Erythroblast (primary cell): ENCODE measurements around the gene AJM1.
A peak's percentile ranks its signal among the peaks of the same experiment; 100 is the strongest.
"Not testable (repeated sequence)": the region's sequence is repeated elsewhere in the genome, so short reads cannot be mapped to it uniquely, and the experiment has no call there.

Source experiments
- DNase-seq, 2 experiments: peaks; one replicate each; lab custom pipeline; 2025; lab: John Stamatoyannopoulos, UW
- GATA1 ChIP-seq: IDR thresholded peaks from 2 replicates; pipeline ENCODE4 v1.6.1; 2011; ENCODE audit warnings: low read depth, mild to moderate bottlenecking, control low read depth, low read length, moderate library complexity
- POLR2A ChIP-seq: IDR thresholded peaks from 2 replicates; pipeline ENCODE4 v1.6.1; 2011; ENCODE audit warnings: mild to moderate bottlenecking, low read length

The AJM1 gene

DNA sequence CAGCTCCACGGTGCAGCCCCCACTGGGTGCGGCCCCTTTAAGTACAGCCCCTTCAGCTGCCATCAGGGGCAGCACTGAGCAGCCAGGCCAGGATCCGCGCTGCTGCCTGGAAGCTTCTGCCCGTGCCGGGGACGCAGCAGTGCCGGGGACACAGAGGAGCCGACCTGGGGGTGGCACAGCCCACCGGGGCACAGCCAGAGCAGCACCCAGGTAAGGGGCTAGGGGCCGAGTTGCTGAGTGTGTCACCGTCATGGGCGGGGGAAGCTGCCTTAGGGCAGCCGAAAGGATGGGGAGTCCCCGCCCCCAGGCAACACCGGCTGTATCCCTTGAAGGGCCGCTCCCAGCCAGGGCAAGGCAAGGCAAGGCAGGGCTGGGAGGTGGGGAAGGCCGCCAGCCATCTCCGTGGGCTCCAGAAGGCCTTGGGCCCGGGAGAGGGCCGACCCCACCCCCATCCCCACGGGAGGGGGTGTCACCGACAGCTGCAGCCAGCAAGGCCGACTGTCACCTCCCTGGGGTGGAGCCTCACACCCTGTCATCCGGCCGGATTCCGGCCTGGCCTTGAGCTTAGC is at the start of gene AJM1:
TSS of gene AJM1 (plus strand) at position 99 of the 569 bp plus-strand sequence. CDS start 1,937 bp downstream, outside the sequence.
- DNase-seq, result peak; percentile 82 to 89

DNA sequence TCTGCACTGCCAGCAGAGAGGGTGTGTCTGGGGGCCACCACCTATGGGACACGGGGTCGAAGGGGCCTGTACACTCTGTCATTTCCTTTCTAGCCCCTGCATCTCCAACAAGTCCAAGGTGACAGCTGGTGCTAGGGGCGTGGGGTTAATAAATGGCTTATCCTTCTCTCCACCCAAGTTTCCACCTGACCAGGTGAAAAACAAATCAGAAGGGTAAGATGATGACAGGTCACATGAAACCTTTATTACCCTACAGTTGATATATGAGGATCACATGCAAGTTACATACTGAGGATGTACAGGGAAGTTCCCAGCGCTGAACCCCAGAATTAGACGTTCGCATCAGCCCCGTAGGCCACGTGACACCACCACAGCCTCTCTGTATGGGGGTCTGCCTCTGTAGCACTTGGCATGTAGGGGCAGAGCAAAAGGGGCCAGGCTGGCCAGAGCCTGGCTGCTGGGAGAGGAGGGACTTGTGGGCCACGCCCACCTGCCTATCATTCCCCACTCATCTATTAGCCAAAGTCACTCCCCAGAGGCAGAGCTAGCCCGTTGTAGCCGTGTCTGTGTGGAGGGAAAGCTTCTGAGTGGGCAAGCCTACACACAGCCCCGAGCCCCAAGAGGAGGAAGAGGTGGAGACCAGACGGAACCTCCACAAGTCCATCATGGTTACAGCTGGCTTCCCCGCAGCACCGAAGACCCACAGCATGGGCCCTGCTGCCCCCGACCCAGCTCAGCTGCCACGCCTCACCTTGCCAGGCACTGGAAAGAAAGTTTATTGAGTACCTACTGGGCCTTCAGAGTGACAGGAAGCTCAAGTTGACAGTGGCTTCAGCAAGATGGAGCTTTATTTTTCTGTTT is 49.0 kb upstream of the AJM1 start:
- TF ChIP-seq POLR2A (no peak), GATA1 (no peak)
- peak; percentile 81 for DNase-seq

DNA sequence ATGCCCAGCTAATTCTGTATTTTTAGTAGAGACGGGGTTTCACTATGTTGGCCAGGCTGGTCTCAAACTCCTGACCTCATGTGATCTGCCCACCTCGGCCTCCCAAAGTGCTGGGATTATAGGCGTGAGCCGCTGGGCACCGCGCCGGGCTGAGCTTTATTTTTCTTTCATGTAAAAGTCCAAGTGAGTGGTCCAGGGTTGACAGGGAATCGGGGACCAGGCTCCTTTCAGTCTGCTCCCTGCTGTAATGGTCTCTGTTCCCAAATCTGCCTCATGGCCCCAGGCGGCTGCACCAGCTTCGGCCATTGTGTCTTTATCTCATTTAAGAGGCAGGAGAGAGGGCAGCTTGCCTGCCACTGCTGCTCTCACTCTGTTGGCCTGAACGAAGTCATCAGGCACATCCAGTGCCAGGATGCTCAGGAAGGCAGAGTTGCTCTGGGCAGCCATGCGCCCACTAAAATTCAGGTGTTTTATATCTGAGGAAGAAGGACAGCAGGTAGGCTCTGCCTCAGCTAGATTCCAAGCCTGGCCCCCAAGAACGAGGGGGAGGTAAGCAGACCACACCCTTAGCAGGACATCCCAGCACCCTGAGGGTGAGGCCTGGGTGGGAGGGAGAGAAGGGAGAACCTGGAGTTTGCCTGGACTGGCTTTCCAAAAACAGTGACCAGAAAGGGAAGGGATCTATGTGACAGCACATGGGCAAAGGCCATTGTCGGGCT is 47.8 kb upstream of the AJM1 start:
- no peak for TF ChIP-seq POLR2A
- no peak for TF ChIP-seq GATA1
- DNase-seq, result no peak

DNA sequence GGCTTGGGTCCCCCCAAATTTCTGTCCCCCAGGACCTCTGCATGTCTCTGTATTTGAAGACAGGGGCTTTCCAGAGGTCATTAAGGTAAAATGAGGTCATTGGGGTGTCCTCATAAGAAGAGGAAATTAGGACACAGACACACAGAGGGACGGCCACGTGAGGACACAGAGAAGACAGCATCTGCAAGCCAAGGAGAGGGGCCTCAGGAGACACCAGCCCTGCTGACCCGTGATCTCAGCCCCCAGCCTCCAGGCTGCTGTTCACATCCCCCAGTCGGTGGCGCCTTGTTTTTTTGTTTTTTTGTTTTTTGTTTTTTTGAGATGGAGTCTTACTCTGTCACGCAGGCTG is 47.3 kb upstream of the AJM1 start:
- no peak for DNase-seq
- no peak for TF ChIP-seq POLR2A
- TF ChIP-seq GATA1, result no peak

DNA sequence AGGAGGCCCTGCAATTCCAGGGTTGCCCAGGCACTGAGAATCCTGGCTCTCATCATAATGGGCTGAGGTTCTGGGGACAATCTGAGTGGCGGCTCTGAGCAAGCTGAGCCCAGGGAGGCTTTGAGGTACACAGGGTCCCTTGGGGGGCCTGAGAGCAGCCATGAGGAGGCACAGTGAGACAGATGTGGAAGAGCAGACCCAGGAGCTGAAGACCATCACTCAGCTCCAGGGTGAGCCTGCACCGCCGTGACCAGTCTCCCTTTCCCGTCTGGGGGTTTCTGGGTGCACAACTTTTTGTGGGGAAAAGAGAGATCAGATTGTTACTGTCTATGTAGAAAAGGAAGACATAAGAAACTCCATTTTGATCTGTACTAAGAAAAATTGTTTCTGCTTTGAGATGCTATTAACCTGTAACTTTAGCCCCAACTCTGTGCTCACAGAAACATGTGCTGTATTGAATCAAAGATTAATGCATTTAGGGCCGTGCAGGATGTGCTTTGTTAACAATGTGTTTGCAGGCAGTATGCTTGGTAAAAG is 46.0 kb upstream of the AJM1 start, which contains the start of gene CCDC183:
TSS of gene CCDC183 (plus strand) at position 101 of the 537 bp plus-strand sequence. CDS start at position 161, 60 bp downstream.
- DNase-seq, result no peak
- no peak for TF ChIP-seq GATA1

DNA sequence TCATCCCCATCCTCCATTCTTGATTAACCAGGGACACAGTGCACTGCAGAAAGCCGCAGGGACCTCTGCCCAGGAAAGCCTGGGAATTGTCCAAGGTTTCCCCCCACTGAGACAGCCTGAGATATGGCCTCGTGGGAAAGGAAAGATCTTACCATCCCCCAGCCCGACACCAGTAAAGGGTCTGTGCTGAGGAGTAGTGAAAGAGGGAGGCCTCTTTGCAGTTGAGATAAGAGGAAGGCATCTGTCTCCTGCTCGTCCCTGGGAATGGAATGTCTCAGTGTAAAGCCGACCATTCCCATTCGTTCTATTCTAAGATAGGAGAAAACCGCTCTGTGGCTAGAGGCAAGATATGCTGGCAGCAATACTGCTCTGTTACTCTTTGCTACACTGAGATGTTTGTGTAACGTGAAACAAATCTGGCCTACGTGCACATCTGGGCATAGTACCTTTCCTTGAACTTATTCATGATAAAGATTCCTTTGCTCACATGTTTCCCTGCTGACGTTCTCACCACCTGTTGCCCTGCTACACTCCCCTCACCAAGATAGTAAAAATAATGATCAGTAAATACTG is 45.4 kb upstream of the AJM1 start:
- not testable (repeated sequence) for DNase-seq

DNA sequence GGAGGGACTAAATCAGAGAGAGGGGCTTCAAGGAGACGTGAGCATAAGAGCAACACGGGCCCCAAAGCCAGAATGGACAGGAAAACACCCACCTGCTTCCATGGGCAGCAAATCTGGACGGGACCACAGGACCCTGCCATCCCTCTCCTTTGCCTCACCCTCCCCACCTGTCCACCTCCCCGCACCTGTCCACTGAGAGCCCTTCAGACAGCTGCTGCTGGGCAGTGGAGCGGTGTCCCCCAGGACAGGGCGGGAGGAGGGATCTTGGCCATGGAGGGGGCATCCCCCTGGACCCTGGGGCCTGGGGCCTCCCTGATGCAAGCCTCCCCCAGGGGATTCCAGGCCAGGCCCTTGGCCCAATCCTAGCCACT is 43.6 kb upstream of the AJM1 start:
- TF ChIP-seq POLR2A (no peak), GATA1 (no peak)
- no peak for DNase-seq

DNA sequence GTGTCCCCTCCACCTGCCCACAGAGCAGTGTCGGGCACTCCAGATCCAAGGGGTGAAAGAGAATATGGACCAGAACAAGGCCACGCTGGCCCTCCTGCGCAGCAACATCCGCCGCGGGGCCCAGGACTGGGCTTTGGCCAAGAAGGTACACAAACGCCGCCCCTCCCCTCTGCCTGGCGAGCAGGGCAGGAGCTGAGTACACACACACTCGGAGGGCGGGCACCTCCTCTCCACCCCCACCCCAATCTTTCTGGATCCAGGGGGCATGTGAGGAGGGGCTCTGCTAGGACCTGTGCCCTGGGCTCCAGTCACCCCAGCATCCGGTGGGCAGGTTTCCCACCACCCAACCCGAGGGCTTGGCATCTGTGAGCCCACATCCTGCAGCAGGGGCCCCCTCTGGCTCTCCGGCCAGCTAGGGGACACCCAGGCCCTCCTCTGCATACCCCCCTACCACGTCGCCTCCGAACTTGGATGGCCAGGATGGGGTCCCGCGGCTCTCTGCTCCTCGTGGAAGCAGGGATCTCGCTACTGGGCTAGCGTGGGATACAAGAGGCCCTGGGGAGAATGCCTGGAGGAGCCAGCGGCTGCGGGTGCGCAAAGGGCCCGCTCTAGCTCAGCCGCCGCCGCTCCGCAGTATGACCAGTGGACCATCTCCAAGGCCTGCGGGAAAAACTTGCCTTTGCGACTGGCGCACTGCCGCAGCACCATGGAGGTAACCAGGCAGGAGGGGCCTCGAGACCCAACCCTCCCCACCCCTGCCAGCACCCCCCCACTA is 43.0 kb upstream of the AJM1 start:
- no peak for DNase-seq
- TF ChIP-seq GATA1 (no peak), POLR2A (peak; percentile 8)

DNA sequence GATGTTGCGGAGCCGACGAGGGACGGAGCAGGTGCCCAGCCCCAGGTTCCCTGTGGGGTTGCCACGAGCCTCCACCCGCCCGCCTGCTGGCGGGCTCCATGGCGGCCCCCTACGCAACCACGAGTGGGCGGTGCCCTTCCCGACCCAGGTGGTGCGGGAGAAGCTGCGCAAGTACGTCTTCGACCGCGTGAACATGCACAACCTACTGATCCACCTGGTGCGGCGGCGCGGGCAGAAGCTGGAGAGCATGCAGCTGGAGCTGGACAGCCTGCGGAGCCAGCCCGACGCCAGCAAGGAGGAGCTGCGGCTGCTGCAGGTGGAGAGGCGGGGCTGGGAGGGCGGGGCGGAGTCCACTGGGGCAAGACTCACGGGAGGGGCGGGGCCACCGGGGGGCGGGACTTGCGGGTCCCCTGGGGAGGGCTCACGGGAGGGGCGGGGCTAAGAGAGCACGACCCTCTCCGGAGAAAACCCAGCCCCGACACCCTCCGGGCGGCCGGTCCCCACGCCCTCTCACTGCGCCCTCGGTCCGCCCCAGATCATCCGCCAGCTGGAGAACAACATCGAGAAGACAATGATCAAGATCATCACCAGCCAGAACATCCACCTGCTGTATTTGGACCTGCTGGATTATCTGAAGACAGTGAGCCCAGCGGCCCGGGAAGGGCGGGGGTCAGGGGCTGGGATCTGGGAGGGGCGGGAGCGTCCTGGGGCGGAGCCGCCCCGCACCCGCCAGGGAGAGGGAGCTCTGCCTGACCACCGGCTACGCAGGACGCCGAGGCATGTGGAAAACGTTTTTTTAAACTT is 42.2 kb upstream of the AJM1 start:
- no peak for TF ChIP-seq POLR2A
- TF ChIP-seq GATA1, result no peak
- peak; percentile 87 for DNase-seq

DNA sequence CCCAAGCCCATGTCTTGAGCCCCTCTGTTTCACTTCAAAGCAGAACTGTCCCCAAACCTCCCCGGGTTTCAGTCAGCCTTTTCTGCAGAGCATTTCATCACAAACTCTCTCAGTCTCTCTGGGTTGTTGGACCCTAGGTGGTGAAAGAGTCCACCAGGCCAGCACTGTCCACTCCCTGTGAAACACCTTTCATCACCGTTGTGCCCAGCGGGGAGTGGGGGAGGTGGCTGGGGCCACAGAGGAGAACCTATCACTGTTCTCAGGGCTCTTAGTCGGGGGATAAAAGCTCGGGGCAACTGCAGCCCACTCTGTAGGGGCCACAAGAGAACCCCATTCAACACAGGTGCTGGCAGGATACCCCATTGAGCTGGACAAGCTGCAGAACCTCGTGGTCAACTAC is 40.0 kb upstream of the AJM1 start:
- TF ChIP-seq GATA1 (no peak), POLR2A (no peak)
- no peak for DNase-seq

DNA sequence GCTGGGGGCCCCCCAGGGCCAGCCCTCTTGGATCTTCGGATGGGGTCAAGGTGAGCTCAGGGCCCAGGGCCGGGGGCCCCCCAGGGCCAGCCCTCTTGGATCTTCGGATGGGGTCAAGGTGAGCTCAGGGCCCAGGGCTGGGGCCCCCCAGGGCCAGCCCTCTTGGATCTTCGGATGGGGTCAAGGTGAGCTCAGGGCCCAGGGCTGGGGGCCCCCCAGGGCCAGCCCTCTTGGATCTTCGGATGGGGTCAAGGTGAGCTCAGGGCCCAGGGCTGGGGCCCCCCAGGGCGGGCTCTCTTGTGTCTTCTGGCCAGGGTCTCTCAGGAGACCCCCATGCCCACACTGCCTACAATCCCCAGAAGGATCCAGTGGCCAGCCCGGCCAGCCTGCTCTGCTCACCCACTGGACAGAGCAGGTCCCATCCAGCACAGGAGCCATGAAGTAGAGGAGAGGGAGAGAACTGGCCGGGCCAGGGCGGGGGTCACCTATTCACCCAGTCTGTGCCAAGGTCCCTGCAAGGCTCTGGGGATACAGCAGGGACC is 39.2 kb upstream of the AJM1 start:
- not testable (repeated sequence) for DNase-seq
